ENCODE measurements around the gene SYT11.

- no peak for TF ChIP-seq POLR2A (IDR thresholded peaks at IDR 0.05)
- no peak for TF ChIP-seq CTCF (IDR thresholded peaks at IDR 0.05)
Measured at GRCh38 chr1:155900161-155900560, 40.8 kb downstream of the SYT11 start.

Measured in thyroid gland (tissue), 4 donors.